Tibial artery (tissue), 4 donors: Measurements from ENCODE around the gene SLBP.
A peak's percentile ranks its signal among the peaks of the same experiment; 100 is the strongest.

Experiments used
- DNase-seq, 2 donors: peaks; one replicate each; pipeline ENCODE4 v3.0.0-alpha.2; 2019
- H3K27ac ChIP-seq, 2 donors: fragments of 200-600 bp; sonication (generic) in 1 of 2; 1 replicate in 1 of 2; 2 replicates in 1 of 2; pipeline ENCODE4 v1.5.1; 2018 to 2019; ENCODE audit warnings: mild to moderate bottlenecking in 1 of 2
- H3K27me3 ChIP-seq, 2 donors: fragments of 200-600 bp; sonication (generic) in 1 of 2; one replicate each; pipeline versions ENCODE4 v1.5.1 to v1.6.0; 2016 to 2019
- H3K36me3 ChIP-seq, 3 donors: fragments of 200-600 bp; sonication (generic) in 2 of 3; one replicate each; pipeline ENCODE4 v1.5.1; 2016 to 2019; ENCODE audit warnings: mild to moderate bottlenecking in 2 of 3
- H3K4me1 ChIP-seq, 4 donors: fragments of 200-600 bp; sonication (generic) in 2 of 4; 1 replicate in 3 of 4; 2 replicates in 1 of 4; pipeline ENCODE4 v1.5.1; 2016 to 2019
- H3K4me3 ChIP-seq, 2 donors: fragments of 200-600 bp; sonication (generic) in 1 of 2; 1 replicate in 1 of 2; 2 replicates in 1 of 2; pipeline ENCODE4 v1.5.1; 2018 to 2019; ENCODE audit warnings: mild to moderate bottlenecking in 2 of 2
- H3K9me3 ChIP-seq, 3 donors: fragments of 200-600 bp; sonication (generic) in 1 of 3; one replicate each; pipeline ENCODE4 v1.5.1; 2016 to 2019
- intact Hi-C: fragments of 100-400 bp; cut with DNase I; formaldehyde crosslinking; loops from one replicate; pipeline ENCODE4 v1.15.0; 2023; ENCODE audit warnings: low total_unique reads
- TF ChIP-seq, protein P1 (sequence below), 2 experiments: fragments of 200-600 bp in 1 of 2; fragments of 450-650 bp in 1 of 2; IDR thresholded peaks; one replicate each; pipeline ENCODE4 v1.5.1; 2017 to 2019; ENCODE audit warnings: antibody characterized with exemption in 2 of 2, mild to moderate bottlenecking in 1 of 2, moderate library complexity in 1 of 2

The SLBP gene

DNA sequence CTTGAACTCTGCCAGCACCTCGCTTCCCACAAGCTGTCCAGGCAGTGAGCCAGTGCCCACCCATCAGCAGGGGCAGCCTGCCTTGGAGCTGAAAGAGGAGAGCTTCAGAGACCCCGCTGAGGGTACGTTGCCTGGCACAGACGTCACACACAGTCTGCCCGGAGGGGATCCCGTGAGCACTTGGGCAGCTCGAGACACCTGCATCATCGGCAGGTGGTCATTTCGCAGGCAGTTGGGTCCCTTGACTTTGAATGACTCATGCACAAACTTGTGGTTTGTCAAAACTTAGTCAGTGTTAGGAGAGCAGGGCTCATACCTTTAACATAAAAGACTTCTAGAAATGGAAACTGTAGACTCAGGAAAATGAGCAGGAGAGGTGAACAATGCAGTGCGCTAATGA lies 19.1 kb upstream of the SLBP start:
- Histone ChIP-seq H3K27me3 (no peaks in the 10 kb centered on the region), H3K4me3 (no peak overlapping the region), H3K9me3 (no peaks in the 10 kb centered on the region), H3K27ac (no peak overlapping the region), H3K36me3 (peaks cover 0 to 13% (median 13%) of the 10 kb centered on the region in 3 donors), H3K4me1 (peaks cover 0 to 4% (median 2%) of the 10 kb centered on the region in 4 donors)
- TF ChIP-seq, protein P1, sequence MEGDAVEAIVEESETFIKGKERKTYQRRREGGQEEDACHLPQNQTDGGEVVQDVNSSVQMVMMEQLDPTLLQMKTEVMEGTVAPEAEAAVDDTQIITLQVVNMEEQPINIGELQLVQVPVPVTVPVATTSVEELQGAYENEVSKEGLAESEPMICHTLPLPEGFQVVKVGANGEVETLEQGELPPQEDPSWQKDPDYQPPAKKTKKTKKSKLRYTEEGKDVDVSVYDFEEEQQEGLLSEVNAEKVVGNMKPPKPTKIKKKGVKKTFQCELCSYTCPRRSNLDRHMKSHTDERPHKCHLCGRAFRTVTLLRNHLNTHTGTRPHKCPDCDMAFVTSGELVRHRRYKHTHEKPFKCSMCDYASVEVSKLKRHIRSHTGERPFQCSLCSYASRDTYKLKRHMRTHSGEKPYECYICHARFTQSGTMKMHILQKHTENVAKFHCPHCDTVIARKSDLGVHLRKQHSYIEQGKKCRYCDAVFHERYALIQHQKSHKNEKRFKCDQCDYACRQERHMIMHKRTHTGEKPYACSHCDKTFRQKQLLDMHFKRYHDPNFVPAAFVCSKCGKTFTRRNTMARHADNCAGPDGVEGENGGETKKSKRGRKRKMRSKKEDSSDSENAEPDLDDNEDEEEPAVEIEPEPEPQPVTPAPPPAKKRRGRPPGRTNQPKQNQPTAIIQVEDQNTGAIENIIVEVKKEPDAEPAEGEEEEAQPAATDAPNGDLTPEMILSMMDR (IDR thresholded peaks at IDR 0.05) = no peak
- intact Hi-C loops = no loop called here
- DNase-seq = no peak

DNA sequence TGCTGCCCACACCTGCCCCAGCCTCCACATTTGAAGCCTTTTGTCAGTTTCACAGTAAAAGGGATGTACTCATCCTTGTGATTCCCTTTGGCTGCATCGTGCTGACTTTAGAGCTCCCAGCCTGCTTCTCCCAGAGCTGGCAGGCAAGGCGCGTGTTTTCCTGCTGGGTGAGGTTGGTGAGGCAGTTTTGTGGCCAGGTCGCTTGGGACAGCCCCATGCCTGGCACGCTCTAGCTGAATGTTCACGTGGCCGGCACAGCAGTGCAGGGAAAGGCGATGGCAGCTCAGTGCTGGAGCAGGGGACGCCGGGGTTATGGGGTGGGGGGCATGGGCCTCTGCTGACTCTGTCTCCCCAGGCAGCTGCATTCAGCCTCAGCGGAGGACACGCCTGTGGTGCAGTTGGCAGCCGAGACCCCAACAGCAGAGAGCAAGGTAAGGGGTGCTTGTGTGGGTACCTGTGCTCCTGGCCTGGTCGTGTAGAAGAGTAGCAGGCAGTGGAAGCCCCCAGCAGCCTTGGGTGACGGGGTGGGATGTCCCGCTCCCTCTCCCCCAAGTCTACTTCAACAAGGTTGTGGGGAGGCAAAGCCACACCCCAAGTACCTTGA lies 18.5 kb upstream of the SLBP start:
- Histone ChIP-seq H3K27me3 (no peaks in the 10 kb centered on the region), H3K36me3 (peaks cover 0 to 13% (median 13%) of the 10 kb centered on the region in 3 donors)

DNA sequence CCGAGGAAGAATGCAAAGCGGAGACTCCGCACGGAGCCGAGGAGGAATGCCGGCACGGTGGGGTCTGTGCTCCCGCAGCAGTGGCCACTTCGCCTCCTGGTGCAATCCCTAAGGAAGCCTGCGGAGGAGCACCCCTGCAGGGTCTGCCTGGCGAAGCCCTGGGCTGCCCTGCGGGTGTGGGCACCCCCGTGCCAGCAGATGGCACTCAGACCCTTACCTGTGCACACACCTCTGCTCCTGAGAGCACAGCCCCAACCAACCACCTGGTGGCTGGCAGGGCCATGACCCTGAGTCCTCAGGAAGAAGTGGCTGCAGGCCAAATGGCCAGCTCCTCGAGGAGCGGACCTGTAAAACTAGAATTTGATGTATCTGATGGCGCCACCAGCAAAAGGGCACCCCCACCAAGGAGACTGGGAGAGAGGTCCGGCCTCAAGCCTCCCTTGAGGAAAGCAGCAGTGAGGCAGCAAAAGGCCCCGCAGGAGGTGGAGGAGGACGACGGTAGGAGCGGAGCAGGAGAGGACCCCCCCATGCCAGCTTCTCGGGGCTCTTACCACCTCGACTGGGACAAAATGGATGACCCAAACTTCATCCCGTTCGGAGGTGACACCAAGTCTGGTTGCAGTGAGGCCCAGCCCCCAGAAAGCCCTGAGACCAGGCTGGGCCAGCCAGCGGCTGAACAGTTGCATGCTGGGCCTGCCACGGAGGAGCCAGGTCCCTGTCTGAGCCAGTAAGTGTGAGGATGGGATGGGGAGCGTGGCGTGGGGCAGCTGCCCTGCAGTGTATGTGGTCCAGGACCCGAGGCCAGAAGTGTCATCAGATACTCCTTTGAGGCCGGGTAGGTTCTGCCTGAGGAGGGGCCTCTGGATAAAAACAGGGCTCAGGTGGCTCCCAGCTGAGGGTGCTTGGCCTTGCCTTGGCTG lies 16.2 kb upstream of the SLBP start:
- peaks cover 0 to 10% (median 6%) of the 10 kb centered on the region in 3 donors for H3K36me3 ChIP-seq
- TF ChIP-seq, protein P1 (IDR thresholded peaks at IDR 0.05) = no peak
- H3K27me3 ChIP-seq = no peaks in the 10 kb centered on the region
- no peak for DNase-seq
- no peak overlapping the region for H3K27ac ChIP-seq
- intact Hi-C loops = loop anchor here (5.0 kb wide), 1 partner anchor 36 kb away; no protein-coding TSS in a partner anchor
- no peak overlapping the region for H3K4me3 ChIP-seq
- no peaks in the 10 kb centered on the region for H3K9me3 ChIP-seq
- H3K4me1 ChIP-seq = peaks cover 0 to 4% (median 2%) of the 10 kb centered on the region in 4 donors

More for the DNA sequence above, 18.5 kb upstream of the SLBP start:
- TF ChIP-seq, protein P1 (IDR thresholded peaks at IDR 0.05) = no peak
- Histone ChIP-seq H3K27ac (no peak overlapping the region), H3K4me3 (no peak overlapping the region), H3K4me1 (peaks cover 0 to 4% (median 2%) of the 10 kb centered on the region in 4 donors), H3K9me3 (no peaks in the 10 kb centered on the region)
- DNase-seq = no peak
- intact Hi-C loops = no loop called here

DNA sequence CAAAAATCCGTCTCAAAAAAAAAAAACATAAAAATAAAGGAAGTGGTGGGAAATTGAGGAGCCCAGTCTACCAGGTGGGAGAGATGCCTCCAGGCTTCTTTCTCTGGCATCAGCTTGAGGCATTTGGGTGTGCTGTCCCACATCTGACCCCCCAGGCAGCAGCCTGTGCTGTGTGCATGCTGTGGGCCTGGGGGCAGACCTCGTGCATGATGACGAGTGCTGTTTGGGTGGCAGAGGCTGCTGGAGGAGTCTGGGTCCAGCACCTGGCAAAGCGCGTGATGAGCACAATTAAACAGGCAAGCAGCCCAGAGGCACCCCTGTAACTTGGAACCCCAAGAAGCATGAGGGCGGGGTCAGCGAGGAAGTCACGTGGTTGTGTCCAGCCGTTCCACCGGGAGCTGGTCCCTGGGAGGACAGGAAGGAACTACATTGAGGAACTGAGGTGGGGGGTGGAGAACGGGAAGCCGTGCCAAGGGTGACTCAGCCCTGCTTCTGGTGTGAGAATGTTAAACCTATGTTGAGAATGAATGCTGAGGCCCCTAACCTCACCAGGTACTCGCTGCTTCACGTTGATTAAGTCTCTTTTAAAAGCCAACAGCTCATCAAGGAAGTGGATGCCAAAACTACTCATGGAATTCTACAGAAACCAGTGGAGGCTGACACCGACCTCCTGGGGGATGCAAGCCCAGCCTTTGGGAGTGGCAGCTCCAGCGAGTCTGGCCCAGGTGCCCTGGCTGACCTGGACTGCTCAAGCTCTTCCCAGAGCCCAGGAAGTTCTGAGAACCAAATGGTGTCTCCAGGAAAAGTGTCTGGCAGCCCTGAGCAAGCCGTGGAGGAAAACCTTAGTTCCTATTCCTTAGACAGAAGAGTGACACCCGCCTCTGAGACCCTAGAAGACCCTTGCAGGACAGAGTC lies 15.3 kb upstream of the SLBP start:
- Histone ChIP-seq H3K9me3 (no peaks in the 10 kb centered on the region), H3K4me3 (no peak overlapping the region), H3K27me3 (no peaks in the 10 kb centered on the region), H3K27ac (no peak overlapping the region), H3K4me1 (peaks cover 0 to 4% (median 2%) of the 10 kb centered on the region in 4 donors), H3K36me3 (peaks cover 0 to 6% (median 6%) of the 10 kb centered on the region in 3 donors)
- TF ChIP-seq, protein P1 (IDR thresholded peaks at IDR 0.05) = no peak
- intact Hi-C loops = loop anchor here (5.0 kb wide), 1 partner anchor 35 kb away; no protein-coding TSS in a partner anchor
- DNase-seq = peak; percentile 75 to 80
